B cell (primary cell): Measurements from ENCODE around the gene AFF3. TPM values are rescaled to one million over a fixed set of nuclear protein-coding genes. Genes with fewer than 3 reads are reported as not detected.
"Not testable (repeated sequence)": the region's sequence is repeated elsewhere in the genome, so short reads cannot be mapped to it uniquely, and the experiment has no call there.

Experiments used
- ATAC-seq: fragments of 200-7000 bp; cut with Tn5 transposase; one replicate; pipeline ENCODE4 v1.10.0; 2021; ENCODE audit warnings: low read depth, mild to moderate bottlenecking, moderate number of reproducible peaks, moderate library complexity
- CTCF ChIA-PET: fragments of 350-600 bp; sonication (Branson Sonifier 250); formaldehyde crosslinking; loops from one replicate; lab custom pipeline; 2021; ENCODE audit warnings: antibody characterized with exemption, inconsistent platforms; lab: Charles Lee
- POLR2A ChIA-PET: fragments of 350-600 bp; sonication (Branson Sonifier 250); formaldehyde crosslinking; loops from one replicate; lab custom pipeline; 2021; ENCODE audit warnings: antibody characterized with exemption; lab: Charles Lee
- DNase-seq: peaks from one replicate; pipeline ENCODE4 v3.0.0; 2013
- H2AFZ ChIP-seq: 2 replicates; pipeline ENCODE4 v1.6.1; 2012; ENCODE audit warnings: mild to moderate bottlenecking, low read depth, low read length; ENCODE audit not compliant: insufficient read depth, poor library complexity, severe bottlenecking
- H3K27ac ChIP-seq, 2 donors: 1 replicate in 1 of 2; 2 replicates in 1 of 2; pipeline ENCODE4 v1.5.1; 2012 to 2013; ENCODE audit warnings: low read length in 2 of 2, mild to moderate bottlenecking in 2 of 2, moderate library complexity in 1 of 2
- H3K27me3 ChIP-seq, 4 experiments: fragments of 200-600 bp in 1 of 4; sonication (generic) in 1 of 4; replicated peaks in 1 of 4; 1 replicate in 2 of 4; 2 replicates in 2 of 4; pipeline versions ENCODE4 v1.6.1 to v1.7.0; 2013 to 2016; ENCODE audit warnings: low read length in 3 of 4, mild to moderate bottlenecking in 2 of 4, mixed read lengths in 1 of 4, moderate library complexity in 1 of 4; ENCODE audit not compliant: insufficient read depth in 4 of 4, control insufficient read depth in 3 of 4; ENCODE audit errors: control extremely low read depth in 1 of 4
- H3K36me3 ChIP-seq, 2 experiments: replicated peaks in 1 of 2; 1 replicate in 1 of 2; 2 replicates in 1 of 2; pipeline versions ENCODE4 v1.6.1 to v1.7.1; 2013; ENCODE audit warnings: low read length in 1 of 2; ENCODE audit not compliant: insufficient read depth in 2 of 2, control insufficient read depth in 1 of 2; ENCODE audit errors: control extremely low read depth in 1 of 2, extremely low read depth in 1 of 2
- H3K4me1 ChIP-seq, 2 donors: fragments of 200-600 bp in 1 of 2; sonication (generic) in 1 of 2; 1 replicate in 1 of 2; 2 replicates in 1 of 2; pipeline versions ENCODE4 v1.5.1 to v1.6.1; 2013 to 2017; ENCODE audit warnings: low read length in 2 of 2; ENCODE audit not compliant: control insufficient read depth in 2 of 2, insufficient read depth in 2 of 2
- H3K4me2 ChIP-seq: replicated peaks from 2 replicates; pipeline ENCODE3; 2012; ENCODE audit warnings: mild to moderate bottlenecking, low read depth, low read length; ENCODE audit not compliant: poor library complexity, severe bottlenecking
- H3K4me3 ChIP-seq, 5 experiments: fragments of 200-600 bp in 1 of 5; sonication (generic) in 1 of 5; 1 replicate in 3 of 5; 2 replicates in 2 of 5; pipeline versions ENCODE4 v1.5.1 to v1.7.0; 2011 to 2016; ENCODE audit warnings: low read length in 4 of 5, mild to moderate bottlenecking in 4 of 5, low read depth in 2 of 5, control low read depth in 1 of 5, moderate library complexity in 1 of 5; ENCODE audit not compliant: insufficient read depth in 1 of 5; ENCODE audit errors: control extremely low read depth in 1 of 5, extremely low read depth in 1 of 5
- H3K79me2 ChIP-seq: fragments of 200-600 bp; sonication (generic); one replicate; pipeline ENCODE4 v1.6.0; 2016; ENCODE audit warnings: low read length; ENCODE audit not compliant: control insufficient read depth, insufficient read depth
- H3K9ac ChIP-seq: fragments of 200-600 bp; sonication (generic); 2 replicates; pipeline ENCODE4 v1.6.1; 2017; ENCODE audit warnings: mild to moderate bottlenecking, low read length, moderate library complexity
- H3K9me3 ChIP-seq, 3 donors: one replicate each; pipeline versions ENCODE4 v1.6.1 to v1.7.1; 2013; ENCODE audit warnings: low read length in 2 of 3; ENCODE audit not compliant: control insufficient read depth in 2 of 3, insufficient read depth in 1 of 3; ENCODE audit errors: control extremely low read depth in 1 of 3
- H4K20me1 ChIP-seq: 2 replicates; pipeline ENCODE4 v1.6.0; 2012; ENCODE audit warnings: mild to moderate bottlenecking, low read length; ENCODE audit not compliant: insufficient read depth, control insufficient read depth, poor library complexity, severe bottlenecking
- H3K27ac Mint-ChIP-seq: one replicate; pipeline ENCODE4 v1.8.0; 2021; ENCODE audit warnings: mixed read lengths
- H3K27me3 Mint-ChIP-seq: one replicate; pipeline ENCODE4 v1.8.0; 2021; ENCODE audit warnings: mixed read lengths
- H3K4me1 Mint-ChIP-seq: one replicate; pipeline ENCODE4 v1.8.0; 2021; ENCODE audit warnings: mixed read lengths
- H3K4me3 Mint-ChIP-seq: one replicate; pipeline ENCODE4 v1.8.0; 2021; ENCODE audit warnings: mixed read lengths
- H3K9me3 Mint-ChIP-seq: one replicate; pipeline ENCODE4 v1.8.0; 2022; ENCODE audit warnings: mixed read lengths; ENCODE audit not compliant: insufficient read depth
- WGBS: methylation state at CpG from one replicate; pipeline ENCODE4 v1.1.5; 2013; ENCODE audit warnings: missing lambda C conversion rate; ENCODE audit not compliant: insufficient coverage; 5-methylcytosine and 5-hydroxymethylcytosine counted together
- intact Hi-C: fragments of 100-400 bp; cut with micrococcal nuclease; formaldehyde crosslinking; loops from one replicate; pipeline ENCODE4 v1.10.0; 2022
- polyA plus RNA-seq: library from polyadenylated mRNA; depleted of rRNA; stranded (reverse); fragments of >200 nt; gene quantifications from 2 replicates; pipeline ENCODE4 v1.2.3, GENCODE V29; 2012
- total RNA-seq, 2 donors: library from RNA; stranded (reverse); fragments of 120-200 nt in 1 of 2; gene quantifications; 1 replicate in 1 of 2; 2 replicates in 1 of 2; pipeline versions ENCODE4 v1.2.3 to v1.2.4, GENCODE V29; 2013 to 2022

The AFF3 gene
- total and polyA plus RNA-seq, 2 donors (not counting 1 experiment from before 2014, with no cell fraction given): 117 to 830 TPM

GRCh38 chr2:100091807-100092206 is 50.6 kb downstream of the AFF3 start:
- H3K4me1 ChIP-seq, H3K79me2 ChIP-seq, H3K27me3 ChIP-seq, H4K20me1 ChIP-seq, H3K4me3 ChIP-seq, H3K9me3 Mint-ChIP-seq, CTCF ChIA-PET, H3K4me2 ChIP-seq, ATAC-seq, POLR2A ChIA-PET, H3K4me3 Mint-ChIP-seq, H3K27ac ChIP-seq, H3K4me1 Mint-ChIP-seq, H2AFZ ChIP-seq, H3K36me3 ChIP-seq, intact Hi-C loops, H3K9me3 ChIP-seq, H3K27me3 Mint-ChIP-seq, H3K27ac Mint-ChIP-seq, DNase-seq, H3K9ac ChIP-seq: not testable (repeated sequence)
- 94% methylated on average over 2 of the region's 8 CpGs for WGBS

- H2AFZ ChIP-seq, CTCF ChIA-PET, intact Hi-C loops, H3K27me3 ChIP-seq, H3K4me3 Mint-ChIP-seq, H3K9me3 Mint-ChIP-seq, H3K36me3 ChIP-seq, H3K9ac ChIP-seq, H3K27ac Mint-ChIP-seq, H3K27ac ChIP-seq, H3K4me3 ChIP-seq, H3K4me1 ChIP-seq, DNase-seq, POLR2A ChIA-PET, ATAC-seq, H3K4me2 ChIP-seq, H3K9me3 ChIP-seq, H3K27me3 Mint-ChIP-seq, H3K4me1 Mint-ChIP-seq, H4K20me1 ChIP-seq: not testable (repeated sequence)
- H3K79me2 ChIP-seq: peaks cover 10% of the 10 kb centered on the region
- no CpG with 5 or more reads among the region's 2 CpGs for WGBS
Observed at GRCh38 chr2:100085744-100086143, 56.6 kb downstream of the AFF3 start.

GRCh38 chr2:100083421-100084216 is 58.8 kb downstream of the AFF3 start:
- peak overlapping the region; percentile 28 for H3K27ac Mint-ChIP-seq
- 100% methylated on average over 6 of the region's 17 CpGs for WGBS
- DNase-seq, H3K4me3 Mint-ChIP-seq, H3K27me3 Mint-ChIP-seq, H3K36me3 ChIP-seq, H3K27ac ChIP-seq, H3K4me3 ChIP-seq, CTCF ChIA-PET, H3K4me2 ChIP-seq, H2AFZ ChIP-seq, H3K27me3 ChIP-seq, intact Hi-C loops, H3K9me3 ChIP-seq, ATAC-seq, H3K9me3 Mint-ChIP-seq, H3K4me1 ChIP-seq, H3K9ac ChIP-seq, POLR2A ChIA-PET: not testable (repeated sequence)
- H4K20me1 ChIP-seq: peaks cover 15% of the 10 kb centered on the region
- peaks cover 31% of the 10 kb centered on the region for H3K79me2 ChIP-seq
- peaks cover 12% of the 10 kb centered on the region for H3K4me1 Mint-ChIP-seq

GRCh38 chr2:100082302-100082978 is 60.0 kb downstream of the AFF3 start:
- DNase-seq, H3K27ac Mint-ChIP-seq, H3K27me3 Mint-ChIP-seq, H3K9me3 ChIP-seq, H3K4me1 ChIP-seq, H2AFZ ChIP-seq, H3K27ac ChIP-seq, POLR2A ChIA-PET, H3K9me3 Mint-ChIP-seq, ATAC-seq, H3K27me3 ChIP-seq, CTCF ChIA-PET, H3K9ac ChIP-seq, intact Hi-C loops, H3K4me3 ChIP-seq, H3K4me3 Mint-ChIP-seq, H3K4me2 ChIP-seq: not testable (repeated sequence)
- peaks cover 42% of the 10 kb centered on the region for H3K79me2 ChIP-seq
- H3K4me1 Mint-ChIP-seq: peaks cover 20% of the 10 kb centered on the region
- peaks cover 12 to 20% of the 10 kb centered on the region in 2 experiments for H3K36me3 ChIP-seq
- no CpG with 5 or more reads among the region's 1 CpG for WGBS
- peaks cover 27% of the 10 kb centered on the region for H4K20me1 ChIP-seq
